Fibroblast of lung (primary cell): ENCODE data around the gene ARL10. TPM values are rescaled to one million over a fixed set of nuclear protein-coding genes. Genes with fewer than 3 reads are reported as not detected.

Experiments
- DNase-seq, 2 donors: peaks; one replicate each; pipeline versions ENCODE4 v3.0.0 to v3.0.0-alpha.2; 2010; ENCODE audit warnings: low read depth in 2 of 2
- H2AFZ ChIP-seq: 2 replicates; pipeline ENCODE4 v1.5.1; 2012; ENCODE audit warnings: low read length, control low read depth, inconsistent platforms
- H3K27ac ChIP-seq: 2 replicates; pipeline ENCODE4 v1.5.1; 2011; ENCODE audit warnings: low read length, control low read depth; ENCODE audit not compliant: insufficient read depth
- H3K27me3 ChIP-seq: 2 replicates; pipeline ENCODE4 v1.5.1; 2011; ENCODE audit warnings: mild to moderate bottlenecking, low read length; ENCODE audit not compliant: control insufficient read depth, insufficient read depth
- H3K36me3 ChIP-seq: 2 replicates; pipeline ENCODE4 v1.5.1; 2011; ENCODE audit warnings: low read length; ENCODE audit not compliant: control insufficient read depth, insufficient read depth
- H3K4me1 ChIP-seq: 2 replicates; pipeline ENCODE4 v1.5.1; 2011; ENCODE audit warnings: low read length; ENCODE audit not compliant: control insufficient read depth, insufficient read depth; ENCODE audit errors: extremely low read depth
- H3K4me2 ChIP-seq: 2 replicates; pipeline ENCODE4 v1.5.1; 2011; ENCODE audit warnings: low read length, control low read depth; ENCODE audit not compliant: insufficient read depth; ENCODE audit errors: extremely low read depth
- H3K4me3 ChIP-seq, 4 experiments: fragments of 200-600 bp in 1 of 4; sonication (generic) in 1 of 4; replicated peaks in 1 of 4; 2 replicates each; pipeline ENCODE4 v1.5.1; 2011 to 2016; ENCODE audit warnings: low read length in 4 of 4, low read depth in 3 of 4, mild to moderate bottlenecking in 3 of 4, control low read depth in 2 of 4, inconsistent platforms in 1 of 4, mixed read lengths in 1 of 4; ENCODE audit not compliant: insufficient read depth in 1 of 4; ENCODE audit errors: control extremely low read depth in 1 of 4
- H3K79me2 ChIP-seq: 2 replicates; pipeline ENCODE4 v1.5.1; 2012; ENCODE audit warnings: mild to moderate bottlenecking, low read length, inconsistent platforms; ENCODE audit not compliant: control insufficient read depth, insufficient read depth
- H3K9ac ChIP-seq: 2 replicates; pipeline ENCODE4 v1.5.1; 2011; ENCODE audit warnings: mild to moderate bottlenecking, low read length, control low read depth; ENCODE audit not compliant: insufficient read depth
- H3K9me3 ChIP-seq: 2 replicates; pipeline ENCODE4 v1.5.1; 2012; ENCODE audit warnings: low read depth, low read length; ENCODE audit not compliant: control insufficient read depth, insufficient read depth
- H4K20me1 ChIP-seq: 2 replicates; pipeline ENCODE4 v1.5.1; 2011; ENCODE audit warnings: low read length; ENCODE audit not compliant: control insufficient read depth, insufficient read depth; ENCODE audit errors: extremely low read depth
- EZH2 ChIP-seq: IDR thresholded peaks from 2 replicates; pipeline ENCODE4 v1.5.1; 2012; ENCODE audit warnings: low read length, control low read depth, mild to moderate bottlenecking; ENCODE audit errors: missing control alignments
- polyA plus RNA-seq, 2 donors: library from polyadenylated mRNA; depleted of rRNA in 1 of 2; stranded (reverse) in 1 of 2; unstranded in 1 of 2; fragments of >200 nt; gene quantifications; 2 replicates each; pipeline ENCODE4 v1.2.1, GENCODE V29; 2011 to 2012; ENCODE audit warnings: missing spikeins in 1 of 2
- total RNA-seq: library from RNA; depleted of rRNA; stranded (reverse); fragments of >200 nt; gene quantifications from 2 replicates; pipeline ENCODE4 v1.2.1, GENCODE V29; 2014
- TF ChIP-seq, protein P1 (sequence below), 2 donors: IDR thresholded peaks in 1 of 2; conservative IDR thresholded peaks in 1 of 2; 1 replicate in 1 of 2; 2 replicates in 1 of 2; pipeline ENCODE4 v1.5.1; 2011 to 2012; ENCODE audit warnings: low read length in 2 of 2, control low read depth in 1 of 2, inconsistent platforms in 1 of 2, low read depth in 1 of 2, mild to moderate bottlenecking in 1 of 2

ARL10 gene
- total and polyA plus RNA-seq, 2 donors (not counting 1 experiment from before 2014, with no cell fraction given): 3.0 to 11.1 TPM

- no peak overlapping the region for H3K9ac ChIP-seq
- no peaks in the 10 kb centered on the region for H3K27me3 ChIP-seq
- H3K9me3 ChIP-seq: no peaks in the 10 kb centered on the region
- peak in 1 of 2 donors; percentile 51 for DNase-seq
- peaks cover 1% of the 10 kb centered on the region for H3K4me1 ChIP-seq
- TF ChIP-seq, protein P1, sequence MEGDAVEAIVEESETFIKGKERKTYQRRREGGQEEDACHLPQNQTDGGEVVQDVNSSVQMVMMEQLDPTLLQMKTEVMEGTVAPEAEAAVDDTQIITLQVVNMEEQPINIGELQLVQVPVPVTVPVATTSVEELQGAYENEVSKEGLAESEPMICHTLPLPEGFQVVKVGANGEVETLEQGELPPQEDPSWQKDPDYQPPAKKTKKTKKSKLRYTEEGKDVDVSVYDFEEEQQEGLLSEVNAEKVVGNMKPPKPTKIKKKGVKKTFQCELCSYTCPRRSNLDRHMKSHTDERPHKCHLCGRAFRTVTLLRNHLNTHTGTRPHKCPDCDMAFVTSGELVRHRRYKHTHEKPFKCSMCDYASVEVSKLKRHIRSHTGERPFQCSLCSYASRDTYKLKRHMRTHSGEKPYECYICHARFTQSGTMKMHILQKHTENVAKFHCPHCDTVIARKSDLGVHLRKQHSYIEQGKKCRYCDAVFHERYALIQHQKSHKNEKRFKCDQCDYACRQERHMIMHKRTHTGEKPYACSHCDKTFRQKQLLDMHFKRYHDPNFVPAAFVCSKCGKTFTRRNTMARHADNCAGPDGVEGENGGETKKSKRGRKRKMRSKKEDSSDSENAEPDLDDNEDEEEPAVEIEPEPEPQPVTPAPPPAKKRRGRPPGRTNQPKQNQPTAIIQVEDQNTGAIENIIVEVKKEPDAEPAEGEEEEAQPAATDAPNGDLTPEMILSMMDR (conservative IDR thresholded peaks at IDR 0.05 in 1 of 2, IDR thresholded peaks at IDR 0.05 in 1 of 2; ENCODE audit: low read depth in 1 of 2, low read length in 2 of 2): no peak
- no peak for TF ChIP-seq EZH2
- H3K4me3 ChIP-seq: no peak overlapping the region
- H4K20me1 ChIP-seq: no peaks in the 10 kb centered on the region
- H2AFZ ChIP-seq: no peak overlapping the region
- peaks cover 12% of the 10 kb centered on the region for H3K36me3 ChIP-seq
- peaks cover 11% of the 10 kb centered on the region for H3K79me2 ChIP-seq
- no peak overlapping the region for H3K4me2 ChIP-seq
- H3K27ac ChIP-seq: no peak overlapping the region
These were observed 16.1 kb downstream of the ARL10 start for GRCh38 chr5:176381423-176381822.

DNA sequence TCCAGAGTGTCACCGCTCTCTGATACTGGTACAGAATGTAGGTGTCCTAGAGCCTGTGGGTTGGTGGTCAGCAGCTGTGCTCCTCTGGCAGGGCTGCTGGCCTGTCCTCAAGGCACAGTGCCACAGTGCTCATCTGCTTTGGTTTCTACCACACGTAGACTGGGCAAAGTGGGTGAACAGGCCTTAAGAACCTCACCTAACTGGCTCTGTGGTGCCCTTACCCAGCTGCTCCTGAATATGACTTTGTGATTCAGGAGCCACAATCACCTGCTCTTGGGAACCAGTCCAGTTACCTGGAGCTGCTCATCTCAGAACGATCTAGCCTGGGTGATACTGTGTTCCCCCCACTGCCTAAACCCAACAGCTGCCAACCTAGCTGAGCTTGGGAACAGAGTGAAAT, 16.7 kb downstream of the ARL10 start:
- H3K9me3 ChIP-seq: no peaks in the 10 kb centered on the region
- no peak overlapping the region for H3K4me2 ChIP-seq
- no peak overlapping the region for H2AFZ ChIP-seq
- no peak overlapping the region for H3K9ac ChIP-seq
- H4K20me1 ChIP-seq: no peaks in the 10 kb centered on the region
- no peaks in the 10 kb centered on the region for H3K27me3 ChIP-seq
- DNase-seq: no peak
- H3K4me3 ChIP-seq: no peak overlapping the region
- peaks cover 16% of the 10 kb centered on the region for H3K36me3 ChIP-seq
- no peak overlapping the region for H3K27ac ChIP-seq
- H3K4me1 ChIP-seq: peaks cover 5% of the 10 kb centered on the region
- H3K79me2 ChIP-seq: peaks cover 16% of the 10 kb centered on the region
- TF ChIP-seq, protein P1 (conservative IDR thresholded peaks at IDR 0.05 in 1 of 2, IDR thresholded peaks at IDR 0.05 in 1 of 2; ENCODE audit: low read depth in 1 of 2, low read length in 2 of 2): no peak
- TF ChIP-seq EZH2: no peak

DNA sequence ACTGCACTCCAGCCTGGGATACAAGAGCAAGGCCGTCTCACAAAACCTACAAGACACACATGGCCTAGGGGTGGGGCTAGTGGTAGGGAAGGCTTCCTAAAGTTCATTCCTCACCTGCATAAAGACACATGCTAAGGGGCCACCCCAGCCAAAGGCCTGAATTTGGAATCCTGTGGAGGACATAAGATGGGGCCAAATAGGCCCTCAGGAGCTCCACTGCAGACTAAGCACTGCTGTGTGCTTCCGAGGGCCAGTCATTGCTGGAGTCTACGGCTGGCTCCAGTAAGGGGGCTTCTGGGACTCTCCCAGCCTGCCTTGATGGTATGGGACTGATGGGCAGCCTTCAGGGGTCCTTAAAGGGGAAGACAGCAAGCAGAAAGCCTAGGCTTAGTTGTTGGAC, 17.4 kb downstream of the ARL10 start:
- H2AFZ ChIP-seq: no peak overlapping the region
- H3K79me2 ChIP-seq: peaks cover 24% of the 10 kb centered on the region
- TF ChIP-seq, protein P1 (conservative IDR thresholded peaks at IDR 0.05 in 1 of 2, IDR thresholded peaks at IDR 0.05 in 1 of 2; ENCODE audit: low read depth in 1 of 2, low read length in 2 of 2): no peak
- TF ChIP-seq EZH2: no peak
- no peak overlapping the region for H3K4me3 ChIP-seq
- H3K27me3 ChIP-seq: no peaks in the 10 kb centered on the region
- no peak overlapping the region for H3K9ac ChIP-seq
- H3K27ac ChIP-seq: no peak overlapping the region
- H3K4me2 ChIP-seq: no peak overlapping the region
- no peak for DNase-seq
- H4K20me1 ChIP-seq: no peaks in the 10 kb centered on the region
- peaks cover 16% of the 10 kb centered on the region for H3K36me3 ChIP-seq
- no peaks in the 10 kb centered on the region for H3K9me3 ChIP-seq
- H3K4me1 ChIP-seq: peaks cover 9% of the 10 kb centered on the region
